OCI-LY7 (cell line): ENCODE data around the gene MTM1.

Experiments used
- CTCF ChIP-seq: fragments of 200-600 bp; sonication (generic); conservative IDR thresholded peaks from 2 replicates; pipeline ENCODE4 v1.5.1; 2014; ENCODE audit warnings: mild to moderate bottlenecking, antibody characterized with exemption, low read length, moderate library complexity, mixed read lengths
- EZH2phosphoT487 ChIP-seq: fragments of 200-600 bp; sonication (generic); IDR thresholded peaks from 2 replicates; pipeline ENCODE4 v1.6.1; 2018; ENCODE audit warnings: low read depth, borderline replicate concordance, mild to moderate bottlenecking, mixed run types, antibody characterized with exemption, low read length, moderate library complexity, mixed read lengths

DNA sequence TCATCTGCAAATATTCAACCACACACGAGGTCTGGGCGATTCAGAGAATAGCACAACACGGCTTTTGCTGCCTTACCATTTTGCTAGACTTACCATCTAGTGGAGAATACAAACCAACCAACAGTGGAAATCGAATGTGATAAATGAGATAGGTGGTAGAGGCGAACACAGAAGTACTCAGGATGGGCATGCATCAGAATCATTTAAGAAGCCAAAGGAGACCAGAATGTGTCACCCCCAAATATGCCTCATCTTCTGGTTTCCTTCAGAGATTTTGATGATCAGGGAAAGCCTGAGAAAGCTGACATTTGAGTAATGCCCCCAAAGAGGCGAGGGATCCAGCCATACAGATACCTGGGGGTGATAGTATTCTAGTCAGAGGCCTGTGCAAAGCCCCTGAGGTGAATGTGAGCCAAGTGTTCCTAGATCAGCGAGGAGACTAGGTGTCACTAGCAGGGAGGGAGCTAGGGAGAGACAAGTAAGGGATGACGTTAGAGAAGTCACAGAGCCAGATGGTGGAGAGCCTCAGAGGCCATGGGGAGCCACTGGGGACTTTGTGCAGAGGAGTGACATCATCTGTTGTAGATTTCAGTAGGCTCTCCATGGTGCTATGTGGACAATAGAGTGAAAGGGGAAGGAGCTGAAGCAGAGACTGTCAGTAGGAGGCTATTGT is 126.5 kb downstream of the MTM1 start:
- TF ChIP-seq CTCF (no peak), EZH2phosphoT487 (no peak)
